ENCODE results near the gene PRKAR1B. TPM values are rescaled to one million over a fixed set of nuclear protein-coding genes. Genes with fewer than 3 reads are reported as not detected.

PRKAR1B gene
- total RNA-seq, 1 experiment from 2014 or later, result 20.4 TPM

GRCh38 chr7:591856-592628 is 135.0 kb downstream of the PRKAR1B start:
- no peaks in the 10 kb centered on the region for H3K36me3 ChIP-seq
- H3K9me3 ChIP-seq, result no peaks in the 10 kb centered on the region
- no peak overlapping the region for H3K4me3 ChIP-seq
- H3K27me3 ChIP-seq, result no peaks in the 10 kb centered on the region
- no peak for DNase-seq

DNA sequence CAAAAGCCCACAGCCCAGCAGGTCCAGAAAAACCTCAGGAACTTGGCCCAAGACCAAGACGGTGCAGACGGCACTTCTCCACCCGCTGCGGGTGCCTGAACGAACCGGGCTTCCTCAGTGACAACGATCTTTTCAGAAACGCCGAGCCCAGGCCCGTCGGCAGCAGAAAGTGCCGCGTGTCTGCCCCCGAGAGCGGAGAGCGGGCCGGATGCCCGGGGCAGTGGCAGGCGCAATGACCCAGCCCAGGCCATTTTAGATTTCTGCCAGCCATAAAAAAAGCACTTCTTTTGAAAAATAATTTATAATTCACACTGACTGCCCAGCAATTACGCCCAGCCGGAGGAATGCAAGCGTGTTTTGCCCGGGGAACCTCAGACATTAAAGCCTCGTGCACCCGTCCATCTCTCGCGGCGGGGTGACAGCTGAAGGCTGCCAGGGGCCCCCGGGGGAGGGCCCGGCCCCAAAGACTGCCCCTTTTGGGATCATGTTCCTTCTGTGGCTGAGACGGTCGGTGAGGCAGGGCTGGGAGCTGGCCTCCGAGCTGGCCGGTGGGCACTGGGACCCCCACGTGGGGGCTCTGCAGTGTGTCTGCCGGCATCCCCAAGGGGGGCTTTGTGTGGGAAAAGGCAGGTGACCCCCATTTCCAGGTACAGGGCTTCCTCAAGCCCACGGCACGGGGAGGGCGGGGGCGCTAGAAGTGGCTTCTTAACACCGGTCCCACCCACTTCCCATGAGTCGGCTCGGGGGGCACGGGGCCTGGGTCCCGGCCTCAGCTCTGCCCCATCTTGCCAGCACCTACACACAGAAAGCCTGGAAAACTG is 136.1 kb downstream of the PRKAR1B start:
- Histone ChIP-seq H3K27me3 (no peaks in the 10 kb centered on the region), H3K9me3 (no peaks in the 10 kb centered on the region), H3K4me3 (no peak overlapping the region), H3K36me3 (no peaks in the 10 kb centered on the region)
- DNase-seq, result no peak

DNA sequence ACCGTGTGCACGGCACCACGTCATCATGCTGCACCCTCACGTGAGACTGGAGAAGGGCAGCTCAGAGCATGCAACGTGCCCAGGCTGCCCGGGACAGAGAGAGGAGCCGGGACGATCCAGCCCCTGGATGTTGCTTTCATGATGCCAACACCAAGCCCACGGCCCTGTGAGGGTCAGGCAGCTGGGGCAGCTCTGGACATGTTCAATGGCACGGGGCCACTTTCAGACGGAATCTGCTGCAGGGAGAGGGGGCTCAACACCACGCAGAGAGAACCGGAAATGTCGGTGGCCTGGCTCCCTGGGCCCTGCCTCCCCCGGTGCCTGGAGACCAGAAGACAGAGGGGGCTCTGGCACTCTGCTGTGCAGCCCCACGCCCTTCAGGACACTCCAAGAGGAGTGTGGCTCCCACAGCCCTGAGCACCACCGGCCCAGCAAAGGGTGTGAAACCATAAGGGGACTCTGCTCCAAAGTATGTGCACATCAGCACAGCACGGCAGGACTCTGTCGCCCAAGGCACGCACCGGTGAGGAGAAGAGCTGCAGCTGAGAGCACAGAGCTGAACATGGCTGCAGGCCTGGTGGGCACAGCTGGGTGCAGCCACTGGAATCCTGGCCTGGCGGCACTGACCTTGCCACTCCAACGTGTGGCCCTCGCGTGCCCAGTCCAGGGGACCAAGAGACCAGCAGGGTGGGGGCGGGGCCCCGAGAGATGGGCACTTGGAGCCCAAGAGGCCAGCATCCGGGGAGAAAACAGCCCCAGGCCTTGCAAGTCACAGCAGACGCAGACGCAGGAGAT is 137.1 kb downstream of the PRKAR1B start:
- no peaks in the 10 kb centered on the region for H3K9me3 ChIP-seq
- no peak for DNase-seq
- H3K27me3 ChIP-seq, result no peaks in the 10 kb centered on the region

DNA sequence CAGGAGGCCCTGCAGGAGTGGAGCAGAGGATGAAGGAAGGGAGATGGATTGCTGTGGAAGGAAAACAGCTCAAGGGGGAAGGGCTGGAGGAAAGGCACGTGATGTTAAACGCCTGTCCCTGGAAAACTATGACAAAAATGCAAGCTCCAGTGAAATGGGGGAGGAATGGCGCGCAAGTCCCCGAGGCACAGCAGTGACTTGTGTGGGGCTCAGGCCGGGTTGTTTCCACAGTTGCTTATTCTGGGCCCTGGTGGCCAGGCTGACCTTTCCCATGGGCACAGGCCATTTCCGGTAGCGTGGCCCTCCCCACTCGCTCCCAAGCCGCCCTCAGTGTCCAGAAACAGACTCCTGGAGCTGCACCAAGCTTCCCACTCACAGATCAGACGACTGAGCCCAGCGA is 139.3 kb downstream of the PRKAR1B start:
- DNase-seq, result no peak
- H3K4me3 ChIP-seq, result no peak overlapping the region
- no peaks in the 10 kb centered on the region for H3K36me3 ChIP-seq
- no peaks in the 10 kb centered on the region for H3K27me3 ChIP-seq
- H3K9me3 ChIP-seq, result no peaks in the 10 kb centered on the region

More for the DNA sequence above, 137.1 kb downstream of the PRKAR1B start:
- no peaks in the 10 kb centered on the region for H3K36me3 ChIP-seq
- no peak overlapping the region for H3K4me3 ChIP-seq

GRCh38 chr7:586494-586893 is 140.6 kb downstream of the PRKAR1B start:
- H3K9me3 ChIP-seq, result no peaks in the 10 kb centered on the region
- H3K36me3 ChIP-seq, result no peaks in the 10 kb centered on the region
- no peak overlapping the region for H3K4me3 ChIP-seq
- no peaks in the 10 kb centered on the region for H3K27me3 ChIP-seq
- no peak for DNase-seq

DNA sequence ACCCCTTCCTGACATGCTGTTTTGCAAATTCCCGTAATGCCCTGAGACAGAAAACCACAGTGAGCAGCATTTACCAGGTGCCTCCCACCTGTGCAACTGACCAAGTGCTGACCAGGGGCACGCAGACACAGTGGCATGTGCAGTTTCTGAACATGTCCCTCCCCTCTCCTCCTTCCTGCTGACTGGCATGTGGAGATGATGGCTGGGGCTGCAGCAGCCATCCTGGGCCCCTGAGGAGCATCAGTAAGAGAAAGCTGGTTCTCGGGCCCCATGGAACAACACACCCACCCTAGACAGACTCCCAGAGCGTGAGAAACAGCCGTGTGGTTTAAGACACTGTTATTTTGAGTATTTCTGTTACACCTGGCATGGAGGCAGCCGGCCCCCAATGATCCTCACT is 141.2 kb downstream of the PRKAR1B start:
- Histone ChIP-seq H3K27me3 (no peaks in the 10 kb centered on the region), H3K9me3 (no peaks in the 10 kb centered on the region), H3K4me3 (no peak overlapping the region), H3K36me3 (no peaks in the 10 kb centered on the region)
- DNase-seq, result no peak

DNA sequence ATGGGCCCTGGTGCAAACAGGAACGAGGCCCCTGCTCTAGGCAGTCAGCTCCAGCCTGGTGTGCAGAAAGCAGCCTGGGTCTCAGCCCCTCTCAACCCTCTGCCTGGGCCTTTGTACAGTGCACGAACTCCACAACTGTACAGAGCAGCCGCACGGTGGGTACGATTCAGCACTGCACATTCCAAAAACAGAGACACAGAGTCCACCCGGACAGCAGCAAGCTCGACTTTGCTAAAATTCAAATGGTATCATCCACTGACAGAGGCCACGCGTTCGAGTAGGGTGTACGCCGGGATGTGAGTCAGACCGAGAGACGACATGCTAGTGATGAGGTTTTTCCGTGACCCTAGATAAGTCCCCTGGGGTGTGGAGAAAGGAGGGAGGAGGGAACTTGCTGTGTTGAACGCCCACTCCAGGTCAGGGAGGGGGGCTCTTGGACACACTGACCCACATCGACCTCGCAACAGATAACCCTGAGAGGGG is 141.8 kb downstream of the PRKAR1B start:
- H3K4me3 ChIP-seq, result no peak overlapping the region
- no peak for DNase-seq
- H3K36me3 ChIP-seq, result no peaks in the 10 kb centered on the region
- H3K9me3 ChIP-seq, result no peaks in the 10 kb centered on the region
- no peaks in the 10 kb centered on the region for H3K27me3 ChIP-seq

GRCh38 chr7:584820-585219 is 142.3 kb downstream of the PRKAR1B start:
- Histone ChIP-seq H3K9me3 (no peaks in the 10 kb centered on the region), H3K4me3 (no peak overlapping the region), H3K36me3 (no peaks in the 10 kb centered on the region), H3K27me3 (no peaks in the 10 kb centered on the region)
- DNase-seq, result no peak

DNA sequence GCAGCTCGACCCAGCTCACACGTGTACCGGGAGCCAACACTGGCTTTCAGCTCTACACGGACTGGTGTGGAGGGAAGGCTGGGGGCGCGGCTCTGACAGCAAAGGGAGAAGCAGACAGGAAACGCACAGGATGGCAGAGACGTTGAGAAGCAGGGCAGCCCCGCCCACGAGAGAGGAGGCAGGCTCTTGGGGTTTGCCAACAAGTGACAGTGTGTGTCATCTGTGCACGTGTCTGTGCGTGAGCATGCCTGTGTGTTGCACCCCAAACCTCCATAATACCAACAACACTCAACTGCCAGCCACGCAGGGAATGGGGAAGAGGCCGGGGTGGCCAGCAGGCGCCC is 143.0 kb downstream of the PRKAR1B start:
- DNase-seq, result no peak
- Histone ChIP-seq H3K9me3 (no peaks in the 10 kb centered on the region), H3K27me3 (no peaks in the 10 kb centered on the region), H3K4me3 (no peak overlapping the region), H3K36me3 (no peaks in the 10 kb centered on the region)

DNA sequence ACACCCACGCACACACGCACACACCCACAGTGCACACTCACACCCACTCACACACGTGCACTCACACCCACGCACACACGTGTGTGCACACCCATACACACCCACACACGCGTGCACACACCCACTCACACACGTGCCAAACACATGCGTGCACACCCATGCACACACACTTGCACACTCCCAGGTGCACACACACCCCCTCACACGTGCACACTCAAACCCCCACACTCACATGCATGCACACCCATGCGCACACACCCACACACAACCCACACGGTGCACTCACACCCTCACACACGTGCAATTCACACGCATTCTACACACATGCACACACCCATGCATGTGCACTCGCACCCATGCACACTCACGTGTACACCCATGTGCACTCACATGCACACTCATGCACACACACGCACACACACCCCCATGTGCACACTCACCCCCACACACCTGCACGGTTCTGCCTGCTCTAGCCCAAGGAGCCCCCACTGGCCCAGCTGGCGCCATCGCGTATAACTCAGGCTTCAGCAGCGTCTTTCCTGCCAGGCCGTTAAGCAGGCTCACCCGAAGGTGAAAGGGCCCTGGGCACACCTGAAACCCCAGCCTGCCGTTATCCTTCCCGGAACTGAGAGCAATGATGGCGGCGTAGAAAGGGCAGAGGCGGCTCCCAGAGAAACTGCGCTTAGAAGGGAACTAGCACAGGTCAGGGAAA is 143.5 kb downstream of the PRKAR1B start:
- Histone ChIP-seq H3K4me3 (no peak overlapping the region), H3K27me3 (no peaks in the 10 kb centered on the region), H3K9me3 (no peaks in the 10 kb centered on the region), H3K36me3 (no peaks in the 10 kb centered on the region)
- no peak for DNase-seq

- no peaks in the 10 kb centered on the region for H3K27me3 ChIP-seq
- no peak for DNase-seq
Observed at GRCh38 chr7:582931-583330, 144.2 kb downstream of the PRKAR1B start.

GRCh38 chr7:582081-582835 is 144.8 kb downstream of the PRKAR1B start:
- Histone ChIP-seq H3K9me3 (no peaks in the 10 kb centered on the region), H3K4me3 (no peak overlapping the region), H3K36me3 (no peaks in the 10 kb centered on the region), H3K27me3 (no peaks in the 10 kb centered on the region)
- DNase-seq, result no peak

More at GRCh38 chr7:582931-583330, 144.2 kb downstream of the PRKAR1B start:
- Histone ChIP-seq H3K36me3 (no peaks in the 10 kb centered on the region), H3K9me3 (no peaks in the 10 kb centered on the region), H3K4me3 (no peak overlapping the region)

DNA sequence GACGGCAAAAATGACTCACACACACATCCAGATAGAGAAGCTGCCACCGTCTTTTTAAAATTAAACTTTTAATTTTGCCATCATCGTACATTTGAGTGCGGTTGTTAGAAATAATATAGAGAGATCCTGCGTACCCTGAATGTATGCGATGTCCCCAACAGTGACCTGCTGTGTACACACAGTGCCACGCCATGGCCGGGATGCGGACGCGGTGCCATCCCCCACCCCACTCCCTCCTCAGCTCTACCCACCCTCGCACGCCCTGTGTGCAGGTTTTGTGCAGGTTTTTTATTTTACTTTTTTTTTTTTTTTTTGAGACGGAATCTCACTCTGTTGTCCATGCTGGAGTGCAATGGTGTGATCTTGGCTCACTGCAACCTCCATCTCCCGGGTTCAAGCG is 148.7 kb downstream of the PRKAR1B start:
- Histone ChIP-seq H3K36me3 (no peaks in the 10 kb centered on the region), H3K9me3 (no peaks in the 10 kb centered on the region), H3K27me3 (no peaks in the 10 kb centered on the region), H3K4me3 (no peak overlapping the region)
- DNase-seq, result no peak

DNA sequence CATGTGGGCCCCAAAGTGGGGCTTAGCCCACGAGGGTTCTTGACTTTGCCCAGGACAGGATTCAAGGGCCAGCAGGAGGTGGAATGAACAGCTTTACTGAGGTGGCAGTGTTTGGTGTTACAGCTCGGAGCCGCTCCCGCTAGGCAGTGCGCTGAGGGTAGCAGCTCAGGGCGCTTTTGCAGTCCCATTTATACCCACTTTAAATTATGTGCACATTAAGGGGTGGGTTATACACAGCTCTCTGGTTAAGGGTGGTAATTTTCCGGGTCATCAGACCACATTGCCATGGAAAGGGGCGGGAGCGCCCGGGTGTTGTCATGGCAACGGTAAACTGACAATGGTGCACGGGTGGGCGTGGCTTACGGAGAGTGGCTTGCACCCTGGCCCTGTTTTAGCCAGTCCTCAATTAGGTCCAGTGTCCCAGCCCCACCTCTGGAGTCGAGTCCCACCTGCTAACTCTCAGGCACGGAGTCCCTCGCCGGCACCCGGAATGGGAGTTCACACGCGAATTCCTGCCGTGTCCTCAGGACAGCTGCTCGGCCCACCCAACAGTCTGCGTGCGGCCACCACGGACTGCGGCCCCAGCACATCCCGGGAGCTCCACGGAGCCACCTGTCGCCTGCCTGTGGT is 149.2 kb downstream of the PRKAR1B start:
- DNase-seq, result no peak
- no peaks in the 10 kb centered on the region for H3K36me3 ChIP-seq
- H3K4me3 ChIP-seq, result no peak overlapping the region
- H3K9me3 ChIP-seq, result no peaks in the 10 kb centered on the region
- no peaks in the 10 kb centered on the region for H3K27me3 ChIP-seq

GRCh38 chr7:577278-577665 is 149.8 kb downstream of the PRKAR1B start:
- Histone ChIP-seq H3K4me3 (no peak overlapping the region), H3K27me3 (no peaks in the 10 kb centered on the region)

More at GRCh38 chr7:577278-577665, 149.8 kb downstream of the PRKAR1B start:
- Histone ChIP-seq H3K9me3 (no peaks in the 10 kb centered on the region), H3K36me3 (no peaks in the 10 kb centered on the region)
- no peak for DNase-seq

All from MG63 (cell line).